ENCODE results near the gene LRRC59.

Gene LRRC59

DNA sequence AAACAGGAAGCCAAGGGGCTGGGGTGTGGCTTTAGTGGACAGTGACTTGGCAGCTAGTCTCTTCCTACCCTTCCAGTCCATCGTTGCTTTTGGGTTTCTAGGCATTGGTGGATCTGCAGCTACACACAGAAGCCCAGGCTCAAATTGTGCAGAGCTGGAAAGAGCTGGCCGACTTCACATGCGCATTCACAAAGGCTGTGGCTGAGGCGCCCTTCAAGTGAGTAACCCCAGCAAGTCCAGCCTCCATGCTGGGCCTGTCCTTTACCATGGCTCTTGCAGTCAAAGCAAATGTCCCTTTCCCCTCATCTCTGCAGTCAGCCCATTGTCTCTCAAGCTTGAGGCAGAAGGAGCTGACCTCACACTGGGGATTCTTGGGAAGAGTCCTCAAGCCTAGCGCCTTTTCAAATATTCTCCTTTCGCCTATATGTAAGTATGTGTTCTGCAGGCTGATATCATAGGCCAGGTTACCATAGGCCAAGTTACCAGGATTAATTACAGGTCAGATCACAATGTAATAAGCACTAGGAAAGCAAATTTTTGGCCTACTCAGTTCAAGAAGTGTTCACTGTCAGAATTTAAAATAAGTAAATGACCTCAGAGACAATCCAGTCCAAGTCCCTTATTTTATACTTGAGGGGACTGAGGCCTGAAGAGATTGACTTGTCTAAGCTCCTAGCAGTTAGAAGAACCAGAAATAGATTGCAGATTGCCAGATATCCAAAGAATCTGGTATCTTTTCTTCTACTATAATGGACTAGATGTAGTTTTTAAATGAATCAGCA lies 17.8 kb downstream of the LRRC59 start:
- whole genome bisulfite sequencing (ENCODE audit: extremely low coverage, insufficient coverage, low lambda C conversion rate), result no CpG with 5 or more reads among the region's 6 CpGs
- no peak overlapping the region for H3K4me2 ChIP-seq (ENCODE audit: low read length)
- H3K27me3 ChIP-seq (ENCODE audit: insufficient read depth, low read length, poor library complexity), result no peaks in the 10 kb centered on the region
- H3K36me3 ChIP-seq (ENCODE audit: control insufficient read depth, insufficient read depth, low read length), result peaks cover 7% of the 10 kb centered on the region
- no peak overlapping the region for H2BK5ac ChIP-seq (ENCODE audit: low read length)
- no peak overlapping the region for H3K56ac ChIP-seq (ENCODE audit: low read length)
- H2BK15ac ChIP-seq (replicated peaks; ENCODE audit: low read depth), result no peak overlapping the region
- no peak overlapping the region for H3K9ac ChIP-seq (ENCODE audit: low read length)
- H3K4me3 ChIP-seq (ENCODE audit: low read length), result no peak overlapping the region
- H4K5ac ChIP-seq (ENCODE audit: low read length), result no peak overlapping the region
- no peak overlapping the region for H4K8ac ChIP-seq (ENCODE audit: low read depth, low read length)
- H2AK5ac ChIP-seq (ENCODE audit: low read length), result no peak overlapping the region
- H2BK120ac ChIP-seq (ENCODE audit: low read depth, low read length), result no peak overlapping the region
- H3K23ac ChIP-seq (ENCODE audit: low read length), result no peak overlapping the region
- DNase-seq, result no peak
- H3K18ac ChIP-seq (ENCODE audit: low read length), result no peak overlapping the region
- H3K4me1 ChIP-seq (ENCODE audit: control insufficient read depth, low read depth, low read length), result no peaks in the 10 kb centered on the region
- no peak overlapping the region for H3K4ac ChIP-seq (ENCODE audit: low read depth, low read length)
- H3K79me2 ChIP-seq (ENCODE audit: control insufficient read depth, insufficient read depth, low read length), result no peaks in the 10 kb centered on the region
- no peak overlapping the region for H3K27ac ChIP-seq (ENCODE audit: low read depth, low read length)
- H3K79me1 ChIP-seq (ENCODE audit: low read length), result no peaks in the 10 kb centered on the region

DNA sequence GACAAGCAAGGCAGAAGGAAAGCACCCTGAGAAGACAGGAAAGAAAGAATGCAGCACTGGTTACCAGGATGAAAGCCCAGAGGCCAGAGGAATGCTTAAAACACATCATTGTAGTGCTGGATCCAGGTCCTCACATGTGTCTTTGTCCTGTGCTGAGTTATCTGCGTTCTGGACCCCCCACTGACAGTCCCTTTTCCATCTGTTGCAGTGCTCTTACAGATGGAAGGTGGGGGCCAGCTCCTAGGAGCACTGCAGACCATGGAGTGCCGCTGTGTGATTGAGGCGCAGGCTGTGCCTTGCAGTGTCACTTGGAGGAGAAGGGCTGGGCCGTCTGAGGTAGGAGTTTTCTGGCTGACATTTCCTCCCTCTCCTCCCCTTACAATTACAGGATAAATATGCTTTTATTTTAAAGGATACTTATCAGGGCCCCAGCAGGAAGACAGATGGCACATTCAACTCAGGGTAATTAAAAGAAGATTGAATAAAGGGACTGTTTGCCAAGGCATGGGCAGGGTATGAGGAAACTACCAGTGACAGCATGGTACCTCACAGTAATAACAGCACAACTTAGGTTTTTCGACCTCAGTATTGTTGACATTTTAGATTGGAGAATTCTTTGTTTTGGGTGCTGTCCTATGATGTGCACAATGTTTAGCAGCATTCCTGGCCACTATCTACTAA lies 21.3 kb downstream of the LRRC59 start:
- H3K23ac ChIP-seq (ENCODE audit: low read length), result no peak overlapping the region
- no peaks in the 10 kb centered on the region for H3K36me3 ChIP-seq (ENCODE audit: control insufficient read depth, insufficient read depth, low read length)
- H3K4ac ChIP-seq (ENCODE audit: low read depth, low read length), result no peak overlapping the region
- H3K79me2 ChIP-seq (ENCODE audit: control insufficient read depth, insufficient read depth, low read length), result peaks cover 14% of the 10 kb centered on the region
- no peak overlapping the region for H3K56ac ChIP-seq (ENCODE audit: low read length)
- WGBS (ENCODE audit: extremely low coverage, insufficient coverage, low lambda C conversion rate), result no CpG with 5 or more reads among the region's 5 CpGs
- no peak overlapping the region for H2BK5ac ChIP-seq (ENCODE audit: low read length)
- no peak overlapping the region for H4K8ac ChIP-seq (ENCODE audit: low read depth, low read length)
- no peak overlapping the region for H4K5ac ChIP-seq (ENCODE audit: low read length)
- no peaks in the 10 kb centered on the region for H3K4me1 ChIP-seq (ENCODE audit: control insufficient read depth, low read depth, low read length)
- peaks cover 11% of the 10 kb centered on the region for H3K79me1 ChIP-seq (ENCODE audit: low read length)
- H3K4me3 ChIP-seq (ENCODE audit: low read length), result no peak overlapping the region
- no peak overlapping the region for H2AK5ac ChIP-seq (ENCODE audit: low read length)
- H3K18ac ChIP-seq (ENCODE audit: low read length), result no peak overlapping the region
- H3K27ac ChIP-seq (ENCODE audit: low read depth, low read length), result no peak overlapping the region
- H2BK120ac ChIP-seq (ENCODE audit: low read depth, low read length), result no peak overlapping the region
- H2BK15ac ChIP-seq (replicated peaks; ENCODE audit: low read depth), result no peak overlapping the region
- DNase-seq, result peak; percentile 58
- no peaks in the 10 kb centered on the region for H3K27me3 ChIP-seq (ENCODE audit: insufficient read depth, low read length, poor library complexity)
- H3K4me2 ChIP-seq (ENCODE audit: low read length), result no peak overlapping the region
- H3K9ac ChIP-seq (ENCODE audit: low read length), result no peak overlapping the region

GRCh38 chr17:50373705-50374104 lies 23.6 kb downstream of the LRRC59 start:
- Histone ChIP-seq H3K27ac (ENCODE audit: low read depth, low read length) (no peak overlapping the region), H4K8ac (ENCODE audit: low read depth, low read length) (no peak overlapping the region), H3K79me1 (ENCODE audit: low read length) (peaks cover 14% of the 10 kb centered on the region), H3K4me1 (ENCODE audit: control insufficient read depth, low read depth, low read length) (no peaks in the 10 kb centered on the region), H3K4ac (ENCODE audit: low read depth, low read length) (no peak overlapping the region), H3K56ac (ENCODE audit: low read length) (peak overlapping the region; percentile 99), H4K5ac (ENCODE audit: low read length) (no peak overlapping the region), H3K79me2 (ENCODE audit: control insufficient read depth, insufficient read depth, low read length) (peaks cover 14% of the 10 kb centered on the region), H2BK120ac (ENCODE audit: low read depth, low read length) (no peak overlapping the region), H2BK15ac (replicated peaks; ENCODE audit: low read depth) (no peak overlapping the region), H3K9ac (ENCODE audit: low read length) (peak overlapping the region; percentile 89), H2AK5ac (ENCODE audit: low read length) (no peak overlapping the region), H3K4me3 (ENCODE audit: low read length) (no peak overlapping the region), H3K4me2 (ENCODE audit: low read length) (peak overlapping the region; percentile 63), H3K18ac (ENCODE audit: low read length) (no peak overlapping the region), H3K36me3 (ENCODE audit: control insufficient read depth, insufficient read depth, low read length) (peaks cover 9% of the 10 kb centered on the region), H2BK5ac (ENCODE audit: low read length) (no peak overlapping the region), H3K23ac (ENCODE audit: low read length) (no peak overlapping the region), H3K27me3 (ENCODE audit: insufficient read depth, low read length, poor library complexity) (no peaks in the 10 kb centered on the region)
- WGBS (ENCODE audit: extremely low coverage, insufficient coverage, low lambda C conversion rate), result no CpG with 5 or more reads among the region's 2 CpGs
- no peak for DNase-seq

DNA sequence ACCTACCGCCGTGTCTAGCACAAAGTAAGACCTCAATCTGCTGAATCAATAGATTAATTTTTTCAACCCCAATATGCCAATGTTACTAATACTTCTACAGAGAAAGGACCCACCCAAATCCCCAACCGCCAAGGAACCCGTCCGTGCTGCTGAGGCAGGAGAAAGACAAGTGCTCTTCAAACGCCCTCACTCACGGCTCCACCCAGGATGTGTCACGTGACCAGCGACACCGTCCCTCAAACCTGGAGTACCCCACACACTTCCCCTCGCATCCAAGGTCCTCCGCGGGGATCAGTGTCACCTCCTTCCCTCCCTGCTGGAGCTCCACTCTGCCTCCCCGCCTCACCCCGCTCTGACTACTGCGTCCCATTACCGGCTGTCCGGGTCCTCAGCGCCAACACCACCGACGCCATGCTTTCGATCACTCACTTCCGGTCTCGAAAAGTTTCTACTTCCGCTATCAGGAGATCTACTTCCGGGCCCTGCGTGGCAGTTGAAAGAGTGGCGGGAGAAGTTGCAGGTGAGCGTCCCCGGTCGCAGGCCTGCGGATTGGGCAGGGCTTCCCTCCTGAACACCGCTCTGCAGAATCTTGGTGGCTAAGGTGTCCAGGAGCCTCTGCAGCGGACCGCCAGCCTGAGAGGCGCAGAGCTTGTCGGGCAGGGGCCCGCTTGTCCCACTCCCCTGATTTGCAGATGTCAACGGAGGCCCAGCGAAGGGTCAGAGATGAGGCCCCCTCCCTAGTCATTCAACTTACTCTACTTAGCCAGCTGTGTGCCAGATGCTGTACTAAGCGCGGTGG lies 24.4 kb downstream of the LRRC59 start, which contains the start of the genes EME1 and MRPL27:
EME1 (plus strand) TSS at position 472 of the 799 bp plus-strand sequence. CDS start 1,980 bp downstream, outside the sequence.
MRPL27 (minus strand) TSS at position 427 of the 799 bp plus-strand sequence; CDS start at position 413, 14 bp downstream.
- peak within 1 kb of the TSS; percentile 68 for H2BK5ac ChIP-seq (ENCODE audit: low read length)

DNA sequence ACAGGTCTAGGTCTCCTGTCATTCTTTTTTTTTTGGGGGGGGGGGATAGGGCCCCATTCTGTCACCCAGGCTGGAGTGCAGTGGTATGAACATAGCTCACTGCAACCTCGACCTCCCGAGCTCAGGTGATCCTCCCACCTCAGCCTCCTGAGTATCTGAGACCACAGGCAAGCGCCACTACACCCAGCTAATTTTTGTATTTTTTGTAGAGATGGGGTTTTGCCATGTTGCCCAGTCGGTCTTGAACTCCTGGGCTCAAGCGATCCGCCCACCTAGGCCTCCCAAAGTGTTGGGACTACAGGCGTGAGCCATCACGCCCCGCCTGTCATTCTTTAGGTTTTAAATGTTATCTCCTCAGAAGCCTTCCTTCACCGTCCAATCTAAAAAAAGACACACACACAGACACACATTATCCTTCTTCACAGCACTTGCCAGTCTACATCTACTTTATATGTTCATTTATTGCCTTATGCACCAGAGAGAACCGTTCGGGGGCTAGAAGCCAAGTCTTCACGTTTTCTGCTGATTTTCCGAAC lies 25.0 kb downstream of the LRRC59 start:
- H3K27ac ChIP-seq (ENCODE audit: low read depth, low read length), result no peak overlapping the region

More for the DNA sequence above, 24.4 kb downstream of the LRRC59 start, which contains the start of the genes EME1 and MRPL27:
- peak within 1 kb of the TSS; percentile 19 for H3K23ac ChIP-seq (ENCODE audit: low read length)
- WGBS (ENCODE audit: extremely low coverage, insufficient coverage, low lambda C conversion rate), result no CpG with 5 or more reads among the region's 42 CpGs
- H3K4me3 ChIP-seq (ENCODE audit: low read length), result peak within 1 kb of the TSS; percentile 89
- H2AK5ac ChIP-seq (ENCODE audit: low read length), result peak within 1 kb of the TSS; percentile 34
- H2BK15ac ChIP-seq (replicated peaks; ENCODE audit: low read depth), result no peak within 1 kb of the TSS
- H2BK120ac ChIP-seq (ENCODE audit: low read depth, low read length), result peak within 1 kb of the TSS; percentile 18
- peak within 1 kb of the TSS; percentile 89 for H3K9ac ChIP-seq (ENCODE audit: low read length)
- H4K8ac ChIP-seq (ENCODE audit: low read depth, low read length), result peak within 1 kb of the TSS; percentile 98
- H4K5ac ChIP-seq (ENCODE audit: low read length), result no peak within 1 kb of the TSS
- H3K79me2 ChIP-seq (ENCODE audit: control insufficient read depth, insufficient read depth, low read length), result peaks cover 14% of the 10 kb centered on the region
- H3K27me3 ChIP-seq (ENCODE audit: insufficient read depth, low read length, poor library complexity), result no peaks in the 10 kb centered on the region
- peaks cover 9% of the 10 kb centered on the region for H3K36me3 ChIP-seq (ENCODE audit: control insufficient read depth, insufficient read depth, low read length)
- H3K79me1 ChIP-seq (ENCODE audit: low read length), result peaks cover 14% of the 10 kb centered on the region
- peak within 1 kb of the TSS; percentile 75 for H3K18ac ChIP-seq (ENCODE audit: low read length)
- H3K56ac ChIP-seq (ENCODE audit: low read length), result peak within 1 kb of the TSS; percentile 99
- H3K4ac ChIP-seq (ENCODE audit: low read depth, low read length), result peak within 1 kb of the TSS; percentile 47
- H3K27ac ChIP-seq (ENCODE audit: low read depth, low read length), result peak within 1 kb of the TSS; percentile 45
- no peaks in the 10 kb centered on the region for H3K4me1 ChIP-seq (ENCODE audit: control insufficient read depth, low read depth, low read length)
- DNase-seq, result peak; percentile 95
- H3K4me2 ChIP-seq (ENCODE audit: low read length), result peak within 1 kb of the TSS; percentile 98

More for the DNA sequence above, 25.0 kb downstream of the LRRC59 start:
- WGBS (ENCODE audit: extremely low coverage, insufficient coverage, low lambda C conversion rate), result no CpG with 5 or more reads among the region's 14 CpGs
- Histone ChIP-seq H3K23ac (ENCODE audit: low read length) (peak overlapping the region; percentile 19), H3K4ac (ENCODE audit: low read depth, low read length) (peak overlapping the region; percentile 44), H3K56ac (ENCODE audit: low read length) (peak overlapping the region; percentile 99), H3K79me1 (ENCODE audit: low read length) (peaks cover 14% of the 10 kb centered on the region), H3K27me3 (ENCODE audit: insufficient read depth, low read length, poor library complexity) (no peaks in the 10 kb centered on the region), H3K4me3 (ENCODE audit: low read length) (peak overlapping the region; percentile 89), H3K4me1 (ENCODE audit: control insufficient read depth, low read depth, low read length) (no peaks in the 10 kb centered on the region), H2BK120ac (ENCODE audit: low read depth, low read length) (peak overlapping the region; percentile 18), H4K8ac (ENCODE audit: low read depth, low read length) (no peak overlapping the region), H2BK15ac (replicated peaks; ENCODE audit: low read depth) (no peak overlapping the region), H2AK5ac (ENCODE audit: low read length) (no peak overlapping the region), H3K9ac (ENCODE audit: low read length) (peak overlapping the region; percentile 89), H3K4me2 (ENCODE audit: low read length) (peak overlapping the region; percentile 98), H2BK5ac (ENCODE audit: low read length) (no peak overlapping the region), H4K5ac (ENCODE audit: low read length) (no peak overlapping the region), H3K79me2 (ENCODE audit: control insufficient read depth, insufficient read depth, low read length) (peaks cover 14% of the 10 kb centered on the region), H3K36me3 (ENCODE audit: control insufficient read depth, insufficient read depth, low read length) (peaks cover 11% of the 10 kb centered on the region), H3K18ac (ENCODE audit: low read length) (peak overlapping the region; percentile 29)
- no peak for DNase-seq

Data from mesendoderm (in vitro differentiated cells).